H1 (cell line): ENCODE results near the gene MAP6D1. TPM values are rescaled to one million over a fixed set of nuclear protein-coding genes. Genes with fewer than 3 reads are reported as not detected.

Experiments
- CTCF ChIA-PET: fragments of 300-600 bp; sonication (Branson Sonifier 250); formaldehyde crosslinking; loops from one replicate; lab custom pipeline; 2021; ENCODE audit not compliant: partially characterized antibody; lab: Charles Lee
- POLR2A ChIA-PET: fragments of 300-600 bp; sonication (Branson Sonifier 250); formaldehyde crosslinking; loops from one replicate; lab custom pipeline; 2021; ENCODE audit warnings: inconsistent platforms; ENCODE audit not compliant: partially characterized antibody; lab: Charles Lee
- DNase-seq, 2 experiments: peaks; one replicate each; pipeline versions ENCODE4 v3.0.0 to v3.0.0-alpha.2; 2010 to 2022; ENCODE audit warnings: low spot score in 2 of 2, low read depth in 1 of 2, mixed read lengths in 1 of 2
- FAIRE-seq: peaks from 2 replicates; lab custom pipeline; 2011; peaks lifted over from hg19 to GRCh38; lab: Jason Lieb, UNC
- H2AFZ ChIP-seq: 2 replicates; pipeline ENCODE4 v1.8.1; 2012; ENCODE audit warnings: low read length, inconsistent platforms
- H2AK5ac ChIP-seq: 2 replicates; pipeline ENCODE4 v1.6.1; 2013; ENCODE audit warnings: low read depth, low read length
- H2BK120ac ChIP-seq: replicated peaks from 2 replicates; pipeline ENCODE3; 2013; ENCODE audit warnings: low read depth, low read length, inconsistent platforms
- H2BK12ac ChIP-seq: 2 replicates; pipeline ENCODE4 v1.6.1; 2013; ENCODE audit warnings: low read depth, low read length
- H2BK15ac ChIP-seq: 2 replicates; pipeline ENCODE4 v1.6.1; 2013; ENCODE audit warnings: low read length
- H2BK20ac ChIP-seq: 2 replicates; pipeline ENCODE4 v1.6.1; 2013; ENCODE audit warnings: low read length
- H2BK5ac ChIP-seq: 2 replicates; pipeline ENCODE4 v1.6.1; 2013; ENCODE audit warnings: low read depth, low read length
- H3K14ac ChIP-seq: 2 replicates; pipeline ENCODE4 v1.6.1; 2013; ENCODE audit warnings: inconsistent platforms; ENCODE audit not compliant: insufficient read length
- H3K18ac ChIP-seq: 2 replicates; pipeline ENCODE4 v1.6.1; 2013; ENCODE audit warnings: low read length; ENCODE audit errors: extremely low read depth
- H3K23ac ChIP-seq: 2 replicates; pipeline ENCODE4 v1.6.1; 2013; ENCODE audit warnings: inconsistent platforms; ENCODE audit not compliant: insufficient read length
- H3K23me2 ChIP-seq: 2 replicates; pipeline ENCODE4 v1.6.1; 2013; ENCODE audit warnings: low read depth, low read length
- H3K27ac ChIP-seq: 2 replicates; pipeline ENCODE4 v1.6.1; 2011; ENCODE audit warnings: low read depth, low read length, inconsistent platforms
- H3K27me3 ChIP-seq, 4 experiments: replicated peaks in 1 of 4; 1 replicate in 1 of 4; 2 replicates in 3 of 4; pipeline versions ENCODE4 v1.6.1 to v1.8.1; 2011 to 2013; ENCODE audit warnings: low read length in 3 of 4, mild to moderate bottlenecking in 3 of 4, inconsistent platforms in 2 of 4, mixed read lengths in 2 of 4, moderate library complexity in 1 of 4; ENCODE audit not compliant: control insufficient read depth in 3 of 4, insufficient read depth in 3 of 4; ENCODE audit errors: extremely low read depth in 1 of 4
- H3K36me3 ChIP-seq, 4 experiments: 2 replicates each; pipeline versions ENCODE4 v1.6.1 to v1.8.1; 2011 to 2013; ENCODE audit warnings: mild to moderate bottlenecking in 4 of 4, low read length in 3 of 4, moderate library complexity in 2 of 4, control low read depth in 1 of 4, inconsistent platforms in 1 of 4; ENCODE audit not compliant: insufficient read depth in 4 of 4, control insufficient read depth in 2 of 4
- H3K4ac ChIP-seq: replicated peaks from 2 replicates; pipeline ENCODE3; 2013; ENCODE audit warnings: low read length, low read depth, mixed read lengths, inconsistent platforms; ENCODE audit not compliant: insufficient read length
- H3K4me1 ChIP-seq, 4 experiments: replicated peaks in 1 of 4; 1 replicate in 1 of 4; 2 replicates in 3 of 4; pipeline versions ENCODE4 v1.6.1 to v1.8.1; 2011 to 2013; ENCODE audit warnings: low read length in 3 of 4, inconsistent platforms in 2 of 4, mixed read lengths in 1 of 4; ENCODE audit not compliant: insufficient read depth in 4 of 4, control insufficient read depth in 3 of 4
- H3K4me2 ChIP-seq, 2 experiments: 2 replicates each; pipeline versions ENCODE4 v1.6.1 to v1.8.1; 2011 to 2013; ENCODE audit warnings: low read depth in 2 of 2, low read length in 2 of 2, control low read depth in 1 of 2, inconsistent platforms in 1 of 2, mild to moderate bottlenecking in 1 of 2; ENCODE audit not compliant: insufficient read depth in 1 of 2
- H3K4me3 ChIP-seq, 4 experiments: fragments of 200-600, 300-600 bp in 1 of 4; sonication (generic), shearing (Covaris generic), sonication (Bioruptor Twin) in 1 of 4; 2 replicates each; pipeline versions ENCODE4 v1.5.1 to v1.8.1; 2011 to 2016; ENCODE audit warnings: low read length in 4 of 4, low read depth in 3 of 4, control low read depth in 2 of 4, inconsistent platforms in 2 of 4, mild to moderate bottlenecking in 2 of 4, mixed read lengths in 1 of 4, moderate library complexity in 1 of 4; ENCODE audit not compliant: insufficient read depth in 2 of 4; ENCODE audit errors: extremely low read depth in 1 of 4
- H3K56ac ChIP-seq: replicated peaks from 2 replicates; pipeline ENCODE3; 2013; ENCODE audit warnings: low read depth, mild to moderate bottlenecking, mixed read lengths, low read length, inconsistent platforms; ENCODE audit not compliant: insufficient read length
- H3K79me1 ChIP-seq: 2 replicates; pipeline ENCODE4 v1.6.1; 2013; ENCODE audit warnings: low read depth, low read length, control low read depth
- H3K79me2 ChIP-seq, 2 experiments: 2 replicates each; pipeline versions ENCODE4 v1.6.1 to v1.8.1; 2012 to 2013; ENCODE audit warnings: low read length in 2 of 2, mild to moderate bottlenecking in 2 of 2, inconsistent platforms in 1 of 2; ENCODE audit not compliant: insufficient read depth in 2 of 2, control insufficient read depth in 1 of 2
- H3K9ac ChIP-seq, 4 experiments: replicated peaks in 1 of 4; 1 replicate in 1 of 4; 2 replicates in 3 of 4; pipeline versions ENCODE4 v1.6.1 to v1.8.1; 2011 to 2013; ENCODE audit warnings: low read depth in 3 of 4, low read length in 3 of 4, control low read depth in 2 of 4, mild to moderate bottlenecking in 2 of 4, moderate library complexity in 2 of 4, inconsistent platforms in 1 of 4; ENCODE audit errors: extremely low read depth in 1 of 4
- H3K9me3 ChIP-seq, 2 experiments: 2 replicates each; pipeline versions ENCODE4 v1.6.1 to v1.8.1; 2012 to 2013; ENCODE audit warnings: mild to moderate bottlenecking in 2 of 2, moderate library complexity in 2 of 2, control low read depth in 1 of 2, inconsistent platforms in 1 of 2, low read depth in 1 of 2, low read length in 1 of 2, mixed read lengths in 1 of 2; ENCODE audit not compliant: insufficient read depth in 2 of 2
- H4K20me1 ChIP-seq, 2 experiments: replicated peaks in 1 of 2; 2 replicates each; pipeline versions ENCODE3 to v1.8.1; 2011 to 2013; ENCODE audit warnings: inconsistent platforms in 2 of 2, low read length in 2 of 2, mild to moderate bottlenecking in 1 of 2; ENCODE audit not compliant: insufficient read depth in 2 of 2, control insufficient read depth in 1 of 2
- H4K5ac ChIP-seq: 2 replicates; pipeline ENCODE4 v1.6.1; 2013; ENCODE audit warnings: low read length, low read depth, mixed read lengths, inconsistent platforms; ENCODE audit not compliant: insufficient read length
- H4K8ac ChIP-seq: 2 replicates; pipeline ENCODE4 v1.8.0; 2013; ENCODE audit warnings: mild to moderate bottlenecking, moderate library complexity, low read length, inconsistent platforms; ENCODE audit not compliant: insufficient read depth; ENCODE audit errors: extremely low read depth
- H4K91ac ChIP-seq: replicated peaks from 2 replicates; pipeline ENCODE3; 2013; ENCODE audit warnings: low read length, mixed read lengths, inconsistent platforms; ENCODE audit not compliant: insufficient read length
- CBX5 ChIP-seq: fragments of 300-800, 300-1000 bp; sonication (generic); IDR thresholded peaks from 2 replicates; pipeline ENCODE4 v1.7.1; 2016; ENCODE audit warnings: antibody characterized with exemption, low read length, low read depth
- CHD1 ChIP-seq: IDR thresholded peaks from 2 replicates; pipeline ENCODE4 v1.6.1; 2012; ENCODE audit warnings: low read depth, low read length, improper control_type of control experiment
- SAP30 ChIP-seq: fragments of 300-600 bp; sonication (generic); IDR thresholded peaks from 2 replicates; pipeline ENCODE4 v1.7.1; 2012; ENCODE audit warnings: low read length, moderate library complexity, mild to moderate bottlenecking, inconsistent platforms; ENCODE audit not compliant: insufficient read depth, insufficient replicate concordance
- SIX5 ChIP-seq: IDR thresholded peaks from 2 replicates; pipeline ENCODE4 v1.6.1; 2011; ENCODE audit warnings: mild to moderate bottlenecking, low read depth, low read length
- SP4 ChIP-seq: IDR thresholded peaks from 2 replicates; pipeline ENCODE4 v1.6.1; 2012; ENCODE audit warnings: low read length, inconsistent platforms
- WGBS, 2 experiments: shearing (Covaris generic) in 1 of 2; methylation state at CpG; one replicate each; pipeline versions ENCODE4 v1.1.6 to v1.1.7; 2013 to 2015; ENCODE audit warnings: low lambda C conversion rate in 2 of 2, mixed read lengths in 2 of 2, inconsistent platforms in 1 of 2, low coverage in 1 of 2, missing lambda C conversion rate in 1 of 2; ENCODE audit not compliant: insufficient replicate concordance in 2 of 2, insufficient coverage in 1 of 2, insufficient read length in 1 of 2; ENCODE audit errors: extremely low coverage in 1 of 2, missing lambda C conversion rate in 1 of 2; 5-methylcytosine and 5-hydroxymethylcytosine counted together
- polyA plus RNA-seq, 7 experiments: library from polyadenylated mRNA; depleted of rRNA in 3 of 7; stranded (reverse) in 5 of 7; unstranded in 2 of 7; fragments of >200 nt in 5 of 7; fragments of 200-250 nt in 2 of 7; gene quantifications; 1 replicate in 5 of 7; 2 replicates in 1 of 7; 4 replicates in 1 of 7; pipeline versions ENCODE4 v1.2.1 to v1.2.3, GENCODE V29; 2011 to 2013; ENCODE audit warnings: missing spikeins in 2 of 7, mixed read lengths in 2 of 7
- total RNA-seq: library from RNA; stranded (reverse); fragmentation: NEBNext Ultra II Directional; extraction: Animal tissue kit (Norgen Biotek cat#: 25700); gene quantifications from 2 replicates; pipeline ENCODE4 v1.2.1, GENCODE V29; 2021

Gene MAP6D1
- total and polyA plus RNA-seq, 2 of the 8 experiments (the other 6 are each of a cell fraction or from before 2014, with no cell fraction given) = 4.8 to 5.2 TPM

GRCh38 chr3:183800243-183800863 is 25.0 kb downstream of the MAP6D1 start:
- Histone ChIP-seq H2BK15ac (no peak overlapping the region), H4K91ac (no peak overlapping the region), H4K20me1 (peaks cover 4 to 5% of the 10 kb centered on the region in 2 experiments), H2BK12ac (no peak overlapping the region), H3K18ac (no peak overlapping the region), H3K14ac (no peak overlapping the region), H3K4ac (no peak overlapping the region), H3K79me1 (no peaks in the 10 kb centered on the region; the same call in 1 of the 2 replicates), H3K27ac (no peak overlapping the region), H3K36me3 (peaks cover 36 to 72% (median 64%) of the 10 kb centered on the region in 4 experiments), H3K79me2 (no peaks in the 10 kb centered on the region), H3K23ac (no peak overlapping the region), H3K27me3 (no peaks in the 10 kb centered on the region), H3K9me3 (no peaks in the 10 kb centered on the region), H3K4me1 (no peaks in the 10 kb centered on the region), H2BK120ac (no peak overlapping the region), H3K56ac (no peak overlapping the region), H3K9ac (no peak overlapping the region), H3K4me3 (no peak overlapping the region), H3K23me2 (no peaks in the 10 kb centered on the region), H4K5ac (no peak overlapping the region), H4K8ac (no peak overlapping the region), H2BK20ac (no peak overlapping the region), H3K4me2 (no peak overlapping the region), H2AK5ac (no peak overlapping the region), H2AFZ (no peak overlapping the region), H2BK5ac (no peak overlapping the region)
- POLR2A ChIA-PET = interaction anchor here (0.6 kb wide), 1 partner anchor 72 kb away, joined by 3 read pairs; no protein-coding TSS in a partner anchor
- DNase-seq = no peak
- CTCF ChIA-PET = interaction anchor here (0.7 kb wide), 1 partner anchor 253 kb away, joined by 3 read pairs; the partner anchor contains the start of gene HTR3C
- FAIRE-seq = no peak
- TF ChIP-seq SIX5 (no peak), CHD1 (no peak), CBX5 (no peak), SAP30 (no peak), SP4 (no peak)
- WGBS, 2 experiments = 92% methylated on average over 8 of the region's 8 CpGs; no CpG with 5 or more reads in 1 of the 2 experiments
